ENCODE data around the gene FAM83G. TPM values are rescaled to one million over a fixed set of nuclear protein-coding genes. Genes with fewer than 3 reads are reported as not detected.
"Not testable (repeated sequence)": the region's sequence is repeated elsewhere in the genome, so short reads cannot be mapped to it uniquely, and the experiment has no call there.

FAM83G gene, protein sequence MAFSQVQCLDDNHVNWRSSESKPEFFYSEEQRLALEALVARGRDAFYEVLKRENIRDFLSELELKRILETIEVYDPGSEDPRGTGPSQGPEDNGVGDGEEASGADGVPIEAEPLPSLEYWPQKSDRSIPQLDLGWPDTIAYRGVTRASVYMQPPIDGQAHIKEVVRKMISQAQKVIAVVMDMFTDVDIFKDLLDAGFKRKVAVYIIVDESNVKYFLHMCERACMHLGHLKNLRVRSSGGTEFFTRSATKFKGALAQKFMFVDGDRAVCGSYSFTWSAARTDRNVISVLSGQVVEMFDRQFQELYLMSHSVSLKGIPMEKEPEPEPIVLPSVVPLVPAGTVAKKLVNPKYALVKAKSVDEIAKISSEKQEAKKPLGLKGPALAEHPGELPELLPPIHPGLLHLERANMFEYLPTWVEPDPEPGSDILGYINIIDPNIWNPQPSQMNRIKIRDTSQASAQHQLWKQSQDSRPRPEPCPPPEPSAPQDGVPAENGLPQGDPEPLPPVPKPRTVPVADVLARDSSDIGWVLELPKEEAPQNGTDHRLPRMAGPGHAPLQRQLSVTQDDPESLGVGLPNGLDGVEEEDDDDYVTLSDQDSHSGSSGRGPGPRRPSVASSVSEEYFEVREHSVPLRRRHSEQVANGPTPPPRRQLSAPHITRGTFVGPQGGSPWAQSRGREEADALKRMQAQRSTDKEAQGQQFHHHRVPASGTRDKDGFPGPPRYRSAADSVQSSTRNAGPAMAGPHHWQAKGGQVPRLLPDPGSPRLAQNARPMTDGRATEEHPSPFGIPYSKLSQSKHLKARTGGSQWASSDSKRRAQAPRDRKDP
- total RNA-seq (10 to 100 TPM in 2 of 6 donors, 1 to 10 TPM in 4; 5.6 to 10.8 (median 7.5) TPM), polyA plus RNA-seq (10 to 100 TPM; 10.4 to 12.9 TPM)

DNA sequence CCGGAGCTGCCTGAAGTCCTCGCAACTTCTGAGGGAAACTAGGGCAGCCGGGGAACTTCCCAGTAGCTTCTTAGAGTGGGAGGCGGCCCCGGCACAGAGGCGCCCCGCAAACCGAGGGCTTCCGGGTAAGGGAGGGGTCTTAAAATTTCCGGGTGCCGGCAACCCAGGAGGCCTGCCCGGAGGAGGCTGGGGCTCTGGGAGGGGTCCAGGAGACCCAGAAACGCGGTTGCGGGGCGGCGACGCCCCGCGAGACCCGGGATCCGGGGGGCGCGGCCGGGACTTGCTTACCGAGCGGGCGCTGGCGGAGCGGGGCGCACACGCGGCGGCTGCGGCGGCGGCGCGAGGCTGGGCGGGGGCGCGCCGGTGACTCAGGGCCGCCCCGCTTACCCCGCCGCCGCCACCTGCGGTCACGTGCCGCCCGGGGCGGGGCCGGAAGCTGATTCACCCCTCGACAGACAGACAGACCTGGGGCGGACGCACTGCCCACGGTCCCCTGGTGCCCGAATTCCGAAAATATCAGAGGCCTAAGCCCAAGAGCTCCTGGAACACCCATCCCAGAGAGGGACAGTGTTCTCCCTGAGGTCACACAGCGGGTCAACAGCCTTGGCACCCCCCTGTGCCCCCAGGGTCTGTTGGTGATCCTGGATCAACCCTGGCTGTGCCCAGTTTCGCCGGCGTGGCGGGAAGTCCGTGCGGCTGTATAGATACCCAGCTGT is at the start of gene FAM83G:
Gene FAM83G (minus strand): TSS at position 344 of the 716 bp plus-strand sequence. CDS start 723 bp downstream, outside the sequence.
- H3K9me3 ChIP-seq, result no peaks in the 10 kb centered on the region
- H3K27ac ChIP-seq, result peak within 1 kb of the TSS; percentile 65 to 82 (median 73)
- ATAC-seq, result peak; percentile 87 to 93 (median 90)
- H3K4me1 ChIP-seq, result peaks cover 0 to 17% (median 4%) of the 10 kb centered on the region in 3 donors
- no peaks in the 10 kb centered on the region for H3K36me3 ChIP-seq
- H3K4me3 ChIP-seq, result peak within 1 kb of the TSS; percentile 46 to 84 (median 56)
- H3K27me3 ChIP-seq, result no peaks in the 10 kb centered on the region
- WGBS, 2 donors, result 1 to 2% methylated on average over 42 to 67 of the region's 67 CpGs
- intact Hi-C loops (cut with DNase I), result no loop called here
- no peak for FAIRE-seq
- TF ChIP-seq, protein P1, sequence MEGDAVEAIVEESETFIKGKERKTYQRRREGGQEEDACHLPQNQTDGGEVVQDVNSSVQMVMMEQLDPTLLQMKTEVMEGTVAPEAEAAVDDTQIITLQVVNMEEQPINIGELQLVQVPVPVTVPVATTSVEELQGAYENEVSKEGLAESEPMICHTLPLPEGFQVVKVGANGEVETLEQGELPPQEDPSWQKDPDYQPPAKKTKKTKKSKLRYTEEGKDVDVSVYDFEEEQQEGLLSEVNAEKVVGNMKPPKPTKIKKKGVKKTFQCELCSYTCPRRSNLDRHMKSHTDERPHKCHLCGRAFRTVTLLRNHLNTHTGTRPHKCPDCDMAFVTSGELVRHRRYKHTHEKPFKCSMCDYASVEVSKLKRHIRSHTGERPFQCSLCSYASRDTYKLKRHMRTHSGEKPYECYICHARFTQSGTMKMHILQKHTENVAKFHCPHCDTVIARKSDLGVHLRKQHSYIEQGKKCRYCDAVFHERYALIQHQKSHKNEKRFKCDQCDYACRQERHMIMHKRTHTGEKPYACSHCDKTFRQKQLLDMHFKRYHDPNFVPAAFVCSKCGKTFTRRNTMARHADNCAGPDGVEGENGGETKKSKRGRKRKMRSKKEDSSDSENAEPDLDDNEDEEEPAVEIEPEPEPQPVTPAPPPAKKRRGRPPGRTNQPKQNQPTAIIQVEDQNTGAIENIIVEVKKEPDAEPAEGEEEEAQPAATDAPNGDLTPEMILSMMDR (IDR thresholded peaks at IDR 0.05), result no peak
- peak; percentile 79 to 91 (median 88) for DNase-seq

DNA sequence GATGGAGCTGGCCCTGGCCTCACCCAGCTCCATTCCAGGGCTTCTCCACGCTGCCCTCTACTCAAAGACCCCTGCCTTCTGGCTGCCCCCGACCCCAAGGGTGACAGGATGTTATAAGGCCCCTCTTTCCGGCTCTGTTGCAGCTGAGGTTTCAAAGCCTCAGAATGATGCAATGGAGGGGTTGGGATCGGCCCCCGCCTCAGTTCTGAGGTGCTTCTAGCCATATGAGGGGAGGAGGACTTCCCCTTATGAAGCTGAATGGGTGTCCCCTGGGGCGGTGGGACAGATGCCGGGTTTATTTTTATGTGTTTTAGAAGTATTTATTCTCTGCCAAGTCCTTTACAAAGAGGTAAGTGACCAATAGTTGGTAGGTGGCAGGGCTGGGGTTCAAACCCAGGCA is 44.3 kb upstream of the FAM83G start:
- H3K4me3 ChIP-seq; H3K9me3 ChIP-seq; H3K27ac ChIP-seq; H3K4me1 ChIP-seq; H3K27me3 ChIP-seq; ATAC-seq; intact Hi-C loops (cut with DNase I); H3K36me3 ChIP-seq; FAIRE-seq; DNase-seq: not testable (repeated sequence)
- 53 to 100% methylated on average over 1 to 4 of the region's 7 CpGs for WGBS, 2 donors

DNA sequence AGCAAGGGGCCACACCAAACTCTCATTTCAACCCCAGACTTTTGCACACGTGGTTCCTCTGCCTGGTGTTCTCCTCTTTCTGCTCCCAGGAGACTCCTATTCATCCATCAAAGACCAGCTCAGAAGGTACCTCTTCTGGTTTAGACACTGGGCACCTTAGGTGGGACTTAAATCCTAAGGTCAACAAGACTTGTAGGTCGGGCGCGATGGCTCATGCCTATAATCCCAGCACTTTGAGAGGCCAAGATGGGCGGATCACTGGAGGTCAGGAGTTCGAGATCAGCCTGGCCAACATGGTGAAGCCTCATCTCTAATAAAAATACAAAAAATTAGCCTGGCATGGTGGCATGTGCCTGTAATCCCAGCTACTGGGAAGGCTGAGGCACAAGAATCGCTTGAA is 42.9 kb upstream of the FAM83G start:
- WGBS, 2 donors, result 71 to 82% methylated on average over 5 of the region's 7 CpGs
- H3K4me3 ChIP-seq; H3K9me3 ChIP-seq; H3K4me1 ChIP-seq; intact Hi-C loops (cut with DNase I); H3K36me3 ChIP-seq; H3K27ac ChIP-seq; FAIRE-seq; H3K27me3 ChIP-seq; ATAC-seq: not testable (repeated sequence)
- peak in 1 of 6 donors; percentile 8 for DNase-seq

DNA sequence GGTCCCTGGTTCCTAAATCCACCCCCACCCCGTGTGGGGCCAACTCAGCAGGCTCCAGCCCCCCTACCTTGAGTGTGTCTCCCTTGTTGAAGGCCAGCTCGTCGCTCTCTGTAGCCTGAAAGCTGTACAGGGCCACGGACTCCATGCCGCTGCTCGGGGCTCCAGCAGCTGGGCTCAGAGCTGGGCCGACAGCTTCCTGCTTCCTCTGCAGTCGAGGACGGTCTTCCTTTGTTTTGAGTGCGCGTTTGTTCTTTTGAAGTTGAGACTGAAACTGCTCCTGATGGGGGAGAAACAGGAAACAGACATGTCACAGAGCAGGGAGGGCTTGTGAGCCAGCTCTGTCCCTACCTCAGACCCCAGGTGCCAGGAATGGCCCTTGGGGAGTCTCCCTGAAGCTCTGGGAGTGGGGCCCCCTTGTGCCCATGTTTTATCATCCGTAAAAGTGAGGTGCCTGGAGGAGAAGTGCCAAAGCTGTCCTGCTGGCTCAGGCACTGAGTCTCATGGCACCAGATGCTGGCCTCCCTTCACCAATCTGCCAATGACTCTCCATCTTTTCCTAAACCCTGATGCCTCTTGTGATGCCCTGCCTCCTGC is 42.3 kb upstream of the FAM83G start, which contains the start of gene GRAP:
Gene GRAP (minus strand): TSS at position 176 of the 594 bp plus-strand sequence. CDS start 31 bp downstream, at position 145.
- H3K27ac ChIP-seq; H3K9me3 ChIP-seq; H3K27me3 ChIP-seq; H3K36me3 ChIP-seq; FAIRE-seq; intact Hi-C loops (cut with DNase I); H3K4me3 ChIP-seq; H3K4me1 ChIP-seq; DNase-seq: not testable (repeated sequence)
- peak in 2 of 4 donors; percentile 9 to 54 for ATAC-seq
- no CpG with 5 or more reads among the region's 12 CpGs for WGBS, 2 donors

DNA sequence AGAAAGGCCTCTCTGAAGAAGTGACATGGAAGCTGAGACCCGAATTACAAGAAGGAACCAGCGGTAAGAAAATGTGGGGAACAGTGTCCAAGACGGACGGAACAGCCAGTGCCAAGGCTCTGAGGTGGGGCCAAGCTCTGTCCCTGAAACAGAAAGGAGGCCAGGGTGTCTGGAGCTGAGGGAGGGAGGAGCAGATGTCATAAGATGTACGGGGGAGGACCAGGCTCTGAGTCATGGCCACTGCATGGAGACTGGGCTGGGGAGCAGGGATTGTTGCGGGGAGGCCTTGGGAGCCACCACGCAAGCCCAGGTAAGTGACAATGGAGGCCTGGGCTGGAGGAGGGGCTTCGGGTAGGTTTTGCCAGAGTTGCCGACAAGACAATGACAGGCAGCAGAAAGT is 40.1 kb upstream of the FAM83G start:
- H3K27me3 ChIP-seq; H3K9me3 ChIP-seq; DNase-seq; H3K36me3 ChIP-seq; H3K27ac ChIP-seq; FAIRE-seq; H3K4me1 ChIP-seq; intact Hi-C loops (cut with DNase I); H3K4me3 ChIP-seq: not testable (repeated sequence)
- ATAC-seq, result peak in 1 of 4 donors; percentile 17
- no CpG with 5 or more reads among the region's 9 CpGs for WGBS, 2 donors

DNA sequence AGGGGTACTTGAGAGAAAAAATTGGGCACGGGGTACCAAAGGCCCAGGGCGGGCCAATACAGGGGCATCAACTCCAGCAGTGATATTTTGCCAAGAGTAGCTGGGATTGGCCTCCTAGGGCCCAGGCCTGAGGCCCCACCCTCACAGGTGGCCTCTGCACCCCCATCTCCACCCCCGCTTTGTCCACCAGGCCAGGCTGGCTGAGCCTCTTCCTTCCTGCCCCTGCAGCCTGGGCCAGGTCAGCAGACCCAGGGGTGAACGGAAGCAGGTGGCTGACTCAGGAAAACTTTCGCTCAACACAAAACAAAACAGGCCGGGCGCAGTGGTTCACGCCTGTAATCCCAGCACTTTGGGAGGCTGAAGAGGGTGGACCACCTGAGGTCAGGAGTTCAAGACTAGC is 38.5 kb upstream of the FAM83G start:
- H3K27me3 ChIP-seq; H3K4me1 ChIP-seq; intact Hi-C loops (cut with DNase I); H3K27ac ChIP-seq; ATAC-seq; H3K4me3 ChIP-seq; FAIRE-seq; H3K36me3 ChIP-seq; H3K9me3 ChIP-seq; DNase-seq: not testable (repeated sequence)
- WGBS, 2 donors, result no CpG with 5 or more reads among the region's 8 CpGs

DNA sequence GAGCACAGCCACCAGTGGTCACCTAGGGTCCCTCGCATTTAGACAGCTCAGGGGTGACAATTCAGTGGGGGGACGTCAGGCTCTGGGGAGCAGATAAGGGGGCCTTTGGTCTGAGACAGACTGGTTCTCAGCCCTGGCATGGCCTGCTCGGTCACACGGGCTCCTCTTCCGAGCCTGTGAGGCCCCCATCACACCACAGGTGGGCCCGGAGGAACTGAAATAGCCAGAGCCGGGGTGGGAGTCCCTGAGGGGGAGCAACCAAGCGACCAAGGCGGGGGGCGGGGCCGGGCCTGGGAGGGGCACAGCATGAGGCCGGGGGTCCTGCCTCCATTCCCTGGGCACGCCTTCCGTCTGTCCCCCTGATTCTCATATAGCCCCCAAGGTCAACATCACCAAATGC is 37.8 kb upstream of the FAM83G start:
- H3K27ac ChIP-seq; H3K36me3 ChIP-seq; H3K4me1 ChIP-seq; intact Hi-C loops (cut with DNase I); DNase-seq; FAIRE-seq; H3K27me3 ChIP-seq; H3K9me3 ChIP-seq; ATAC-seq; H3K4me3 ChIP-seq: not testable (repeated sequence)
- no CpG with 5 or more reads among the region's 14 CpGs for WGBS, 2 donors

DNA sequence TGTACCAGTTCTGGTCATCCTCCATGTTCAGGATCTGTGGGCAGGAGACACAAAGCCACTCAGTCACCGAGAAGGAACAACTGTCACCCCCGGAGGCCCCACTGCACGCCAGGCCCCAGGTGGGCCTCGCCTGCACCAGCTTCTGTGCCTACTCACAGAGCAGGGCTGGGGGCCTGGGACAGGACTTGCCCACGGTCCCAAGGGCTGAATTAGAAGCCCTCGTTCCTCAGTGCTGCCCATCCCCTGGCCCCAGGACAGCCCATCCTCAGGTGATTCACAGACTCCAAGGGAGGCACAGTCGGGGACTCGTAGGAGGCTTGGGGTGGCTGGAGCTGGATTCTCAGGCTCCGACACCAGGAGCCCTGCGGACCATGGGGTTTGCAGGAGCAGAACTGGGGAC is 37.3 kb upstream of the FAM83G start:
- ATAC-seq; H3K9me3 ChIP-seq; H3K27ac ChIP-seq; FAIRE-seq; H3K27me3 ChIP-seq; H3K4me3 ChIP-seq; H3K36me3 ChIP-seq; H3K4me1 ChIP-seq; intact Hi-C loops (cut with DNase I): not testable (repeated sequence)
- DNase-seq, result peak in 1 of 6 donors; percentile 20
- WGBS, 2 donors, result 83 to 88% methylated on average over 2 to 4 of the region's 10 CpGs

DNA sequence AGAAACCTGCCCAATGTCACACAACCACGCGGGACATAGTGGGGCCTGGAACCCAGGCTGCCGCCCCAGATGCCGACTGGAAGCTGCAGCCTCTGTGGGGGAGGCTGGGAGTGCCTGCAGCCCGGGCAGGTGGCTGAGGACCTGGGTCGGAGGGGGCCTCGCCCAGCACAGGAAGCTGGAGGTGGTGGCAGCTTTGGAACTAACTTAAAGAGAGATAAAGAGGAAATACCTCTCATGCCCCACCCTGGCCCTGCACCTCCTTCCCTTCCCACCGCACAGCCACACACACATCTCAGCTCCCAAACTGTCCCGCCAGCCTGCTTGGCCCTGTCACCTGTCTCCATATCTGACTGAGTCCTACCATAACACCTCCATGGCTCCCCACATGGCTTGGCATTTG is 35.8 kb upstream of the FAM83G start:
- ATAC-seq; H3K4me1 ChIP-seq; H3K4me3 ChIP-seq; H3K27ac ChIP-seq; H3K27me3 ChIP-seq; intact Hi-C loops (cut with DNase I); DNase-seq; FAIRE-seq; H3K9me3 ChIP-seq; H3K36me3 ChIP-seq: not testable (repeated sequence)
- WGBS, 2 donors, result no CpG with 5 or more reads among the region's 9 CpGs

DNA sequence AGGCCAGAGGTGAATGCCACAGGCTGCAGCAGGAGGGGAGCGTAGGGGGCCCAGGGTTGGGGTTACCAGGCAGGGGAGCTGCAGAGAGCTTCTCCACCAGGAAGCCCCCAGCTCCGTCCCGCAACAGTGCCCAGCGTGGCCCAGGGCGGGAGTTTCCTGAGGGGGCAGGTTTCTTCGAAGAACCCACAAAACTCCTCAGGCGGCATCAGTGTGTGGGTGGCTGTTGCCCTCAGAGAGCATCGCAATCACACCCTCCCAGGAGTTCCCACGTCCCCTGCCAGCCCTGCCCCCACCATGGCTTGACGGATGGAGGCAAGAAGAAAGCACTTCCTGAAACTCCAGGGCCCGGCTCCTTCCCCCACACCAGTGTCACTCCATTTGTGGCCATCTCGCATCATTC is 34.2 kb upstream of the FAM83G start:
- H3K27me3 ChIP-seq; H3K9me3 ChIP-seq; H3K27ac ChIP-seq; H3K4me1 ChIP-seq; H3K36me3 ChIP-seq; H3K4me3 ChIP-seq; FAIRE-seq; intact Hi-C loops (cut with DNase I); DNase-seq: not testable (repeated sequence)
- peak; percentile 29 to 44 (median 36) for ATAC-seq
- no CpG with 5 or more reads among the region's 12 CpGs for WGBS, 2 donors

Data from pancreas (tissue), 10 donors.